Endometrial microvascular endothelial cells (primary cell): ENCODE data around the gene GCA. TPM values are rescaled to one million over a fixed set of nuclear protein-coding genes. Genes with fewer than 3 reads are reported as not detected.

ENCODE experiments used
- in situ Hi-C: cut with HindIII; loops from 2 replicates; pipeline ENCODE4 v1.10.0; 2017; ENCODE audit warnings: low sequenced_read_pairs, low pct_unique_long_range_greater_than_20kb; ENCODE audit errors: inconsistent ontology term
- total RNA-seq: library from RNA; depleted of rRNA; stranded (reverse); fragments of >200 nt; gene quantifications from one replicate; pipeline ENCODE4 v1.2.3, GENCODE V29; 2015; ENCODE audit errors: inconsistent ontology term

The GCA gene
- total RNA-seq, 1 donor from 2014 or later, result 9.8 TPM

GRCh38 chr2:162327134-162327769, 16.7 kb upstream of the GCA start:
- in situ Hi-C loops, result no loop called here

DNA sequence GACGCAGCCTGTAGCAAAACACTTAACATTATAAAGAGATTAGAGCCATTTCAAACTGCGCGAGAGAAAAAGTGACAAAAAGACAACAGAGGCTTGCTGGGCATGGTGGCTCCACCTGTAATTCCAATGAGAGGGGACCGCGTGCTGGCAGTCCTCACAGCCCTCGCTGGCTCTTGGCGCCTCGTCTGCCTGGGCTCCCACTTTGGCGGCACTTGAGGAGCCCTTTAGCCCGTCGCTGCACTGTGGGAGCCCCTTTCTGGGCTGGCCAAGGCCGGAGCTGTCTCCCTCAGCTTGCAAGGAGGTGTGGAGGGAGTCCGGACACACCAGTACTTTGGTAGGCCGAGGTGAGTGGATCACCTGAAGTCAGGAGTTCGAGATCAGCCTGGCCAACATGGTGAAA, 16.1 kb upstream of the GCA start:
- in situ Hi-C loops, result no loop called here

DNA sequence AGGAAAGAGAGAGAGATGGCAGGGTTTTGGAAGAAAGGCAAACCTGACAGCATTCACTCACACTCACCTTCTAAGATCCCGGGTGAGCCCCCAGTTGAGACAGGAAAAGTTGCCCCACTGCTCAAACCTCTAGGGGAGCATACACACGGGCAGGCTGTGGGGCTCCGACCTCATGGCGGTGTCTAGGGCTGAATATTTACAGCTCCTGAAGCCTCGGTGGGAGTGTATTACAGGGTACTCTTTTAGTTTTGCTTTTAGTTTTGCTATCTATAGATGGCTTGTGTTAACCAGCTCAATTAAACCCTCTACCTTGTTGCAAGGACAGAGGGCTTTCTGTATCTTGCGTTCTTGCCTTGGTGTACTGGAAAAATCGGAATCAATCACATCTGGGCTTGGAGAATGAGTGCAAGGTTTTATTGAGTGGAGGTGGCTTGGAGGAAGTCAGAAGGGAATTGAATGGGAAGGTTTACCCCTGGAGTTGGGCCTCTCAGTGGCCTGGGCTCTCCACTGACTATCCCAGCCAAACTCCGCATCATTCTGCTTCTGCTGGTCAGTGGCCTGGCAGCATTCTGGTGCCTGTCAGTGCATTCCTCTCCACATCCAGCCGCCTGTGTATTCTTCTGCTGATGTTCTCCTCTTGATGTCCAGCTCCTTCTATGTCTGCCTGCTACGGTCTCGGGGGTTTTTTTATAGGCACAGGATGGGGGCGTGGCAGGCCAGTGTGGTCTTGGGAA, 15.3 kb upstream of the GCA start:
- in situ Hi-C loops, result no loop called here

DNA sequence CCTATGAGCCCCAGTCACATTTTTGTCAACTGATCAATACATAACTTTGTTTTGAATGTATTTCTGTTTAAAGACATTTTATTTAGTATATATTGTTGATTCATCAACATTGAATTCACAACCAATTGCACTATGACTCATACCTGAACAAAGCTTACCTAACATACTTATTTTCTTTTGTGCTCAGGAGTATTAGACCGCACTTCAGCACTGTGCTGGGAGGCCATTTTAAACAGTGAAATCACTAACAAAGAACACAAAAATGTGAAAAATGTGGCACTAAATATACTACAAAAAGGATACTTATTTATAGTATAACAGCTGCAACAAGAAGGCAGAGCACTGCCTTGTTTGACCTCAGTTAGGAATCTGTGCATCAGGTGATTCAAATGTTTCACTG, 13.1 kb upstream of the GCA start:
- in situ Hi-C loops, result no loop called here

- in situ Hi-C loops, result no loop called here
Measured at GRCh38 chr2:162333968-162334367, 10.0 kb upstream of the GCA start.

DNA sequence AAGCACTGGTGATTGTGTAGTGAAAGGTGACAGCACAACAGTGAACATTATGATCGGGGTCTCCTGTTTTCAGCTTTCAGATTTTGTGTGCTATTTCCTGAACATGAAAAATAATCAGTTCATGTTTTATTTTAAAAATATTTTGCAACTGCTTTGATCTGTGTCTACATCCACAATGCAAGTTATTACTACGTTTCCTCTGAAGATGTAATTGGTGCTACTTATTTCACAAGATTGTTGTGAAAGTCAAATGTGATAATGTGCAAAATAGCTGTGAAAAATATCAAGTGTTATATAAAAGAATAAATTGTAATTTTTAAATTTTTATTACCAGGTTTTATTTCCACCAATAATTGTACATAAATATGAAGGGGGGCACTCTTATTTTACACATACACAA, 6.1 kb upstream of the GCA start:
- in situ Hi-C loops, result no loop called here

DNA sequence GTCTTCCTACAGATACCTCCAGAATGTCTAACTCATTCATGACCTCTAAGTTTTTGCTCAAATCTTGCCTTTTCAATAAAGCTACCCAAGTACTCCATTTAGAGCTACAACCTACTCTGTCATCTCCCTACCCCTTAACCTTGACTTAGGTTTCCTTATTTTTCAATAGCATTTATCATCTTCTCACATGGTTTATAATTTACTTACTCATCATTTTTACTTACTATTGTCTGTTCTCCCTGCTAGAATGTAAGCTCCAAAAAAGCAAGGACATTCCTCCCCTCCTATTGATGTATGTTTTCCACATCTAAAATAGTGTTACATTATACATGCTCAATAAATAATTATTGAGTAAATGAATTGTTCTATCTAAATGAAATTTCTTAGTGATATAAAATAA, 3.1 kb upstream of the GCA start:
- in situ Hi-C loops, result no loop called here

GRCh38 chr2:162342321-162342720, 1.6 kb upstream of the GCA start:
- in situ Hi-C loops, result no loop called here

GRCh38 chr2:162342841-162343240, 1.1 kb upstream of the GCA start:
- in situ Hi-C loops, result no loop called here

GRCh38 chr2:162343492-162343823, 474 bp upstream of the GCA start:
- in situ Hi-C loops, result no loop called here

- in situ Hi-C loops, result no loop called here
Measured at GRCh38 chr2:162344617-162344950, 652 bp downstream of the GCA start.

- in situ Hi-C loops, result no loop called here
Measured at GRCh38 chr2:162365392-162365791, 21.5 kb downstream of the GCA start.

DNA sequence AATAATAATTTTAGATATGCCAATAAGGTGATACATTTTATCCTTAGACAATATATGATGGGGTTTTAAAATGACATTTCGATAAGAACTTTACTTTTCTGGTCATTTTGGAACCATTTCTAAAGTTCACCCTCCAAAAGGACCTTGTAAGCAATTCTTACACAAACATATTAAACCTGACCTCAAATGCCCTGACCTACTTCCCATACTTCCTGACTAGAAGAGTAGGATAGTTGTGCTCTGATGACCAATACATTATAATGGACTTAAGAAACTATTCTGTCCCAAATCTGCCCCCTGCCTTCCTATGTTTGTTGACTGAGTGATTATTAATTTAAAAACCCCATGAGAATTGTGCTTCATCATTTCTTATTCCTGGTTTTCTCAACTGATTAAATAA, 24.6 kb downstream of the GCA start:
- in situ Hi-C loops, result no loop called here

- in situ Hi-C loops, result no loop called here
Measured at GRCh38 chr2:162369551-162369950, 25.6 kb downstream of the GCA start.

DNA sequence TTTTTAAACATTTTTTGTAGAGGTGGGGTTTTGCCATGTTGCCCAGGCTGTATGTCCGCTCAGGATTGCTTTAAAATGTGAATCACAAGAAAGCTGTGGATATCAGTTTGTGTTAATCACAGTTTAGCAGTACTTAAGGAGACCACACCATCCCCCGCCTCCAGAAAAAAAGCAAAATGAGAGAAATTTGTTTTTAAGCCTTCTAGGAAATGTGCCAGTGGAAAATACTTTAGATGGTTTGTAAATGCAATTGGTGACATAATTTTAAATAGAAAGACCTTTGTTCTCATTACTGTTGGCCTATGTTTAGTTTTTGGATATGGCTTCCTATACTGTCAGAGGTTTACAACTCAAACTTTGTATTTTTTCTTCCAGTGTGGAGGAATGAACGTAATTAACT, 27.0 kb downstream of the GCA start:
- in situ Hi-C loops, result no loop called here

DNA sequence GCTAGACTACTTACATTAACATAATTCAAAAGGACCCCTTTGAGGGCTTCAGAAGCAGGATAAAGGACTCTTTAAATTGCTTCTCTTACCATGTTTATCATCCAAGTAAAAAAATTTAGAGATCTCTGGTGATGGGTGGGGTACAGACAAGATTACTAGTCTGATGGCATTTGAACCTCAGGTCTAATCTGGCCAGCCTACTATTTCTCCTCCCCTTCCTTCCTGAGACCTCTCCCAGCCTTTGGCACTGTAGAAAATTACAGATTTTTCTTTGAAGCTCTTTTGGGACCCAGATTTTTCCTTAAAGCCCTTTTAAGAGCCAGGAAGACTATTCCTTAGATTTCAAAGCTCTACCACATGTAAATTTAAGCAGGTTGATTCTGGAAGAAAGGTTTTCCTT, 28.9 kb downstream of the GCA start:
- in situ Hi-C loops, result no loop called here

DNA sequence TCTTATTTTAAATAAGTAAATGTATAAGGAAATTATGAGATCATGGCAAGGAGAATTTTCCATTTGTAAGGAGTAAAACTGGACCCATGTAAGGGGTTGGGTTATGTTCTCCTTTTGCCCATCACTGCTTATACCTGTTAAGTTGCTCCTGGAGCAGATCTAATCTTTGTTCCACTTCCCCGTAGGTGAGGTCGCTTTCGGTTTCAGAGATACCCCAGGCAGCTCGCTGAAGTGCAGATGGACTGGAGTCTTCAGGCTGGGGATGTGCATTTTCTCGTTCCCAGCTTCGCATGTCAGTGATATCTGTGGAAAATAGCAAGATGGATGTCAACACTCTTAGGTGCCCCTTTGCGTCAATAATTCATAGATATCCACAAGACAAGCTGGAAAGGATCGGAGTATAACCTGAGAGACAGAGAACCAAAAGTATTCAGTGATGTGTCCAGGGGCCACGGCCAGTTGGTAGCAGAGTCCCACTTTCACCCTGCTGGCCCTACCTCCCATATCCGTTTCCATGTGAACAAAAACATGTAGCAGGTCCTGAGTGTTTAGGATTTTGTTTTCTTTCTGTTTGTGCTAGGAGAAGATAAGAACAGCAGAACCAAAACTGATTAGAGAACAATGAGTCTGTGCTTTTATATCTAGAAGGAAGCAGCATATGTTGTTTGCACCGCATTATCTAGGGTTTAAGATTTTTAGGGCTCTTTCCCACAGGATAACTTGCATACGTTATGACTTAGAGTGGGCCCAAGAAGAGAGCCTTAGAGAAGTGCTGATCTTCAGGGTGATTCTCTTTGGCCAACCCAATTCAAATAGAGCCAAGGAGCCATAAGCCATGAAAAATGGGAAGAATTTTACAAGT, 36.0 kb downstream of the GCA start:
- in situ Hi-C loops, result no loop called here

GRCh38 chr2:162381851-162382250, 37.9 kb downstream of the GCA start:
- in situ Hi-C loops, result no loop called here

DNA sequence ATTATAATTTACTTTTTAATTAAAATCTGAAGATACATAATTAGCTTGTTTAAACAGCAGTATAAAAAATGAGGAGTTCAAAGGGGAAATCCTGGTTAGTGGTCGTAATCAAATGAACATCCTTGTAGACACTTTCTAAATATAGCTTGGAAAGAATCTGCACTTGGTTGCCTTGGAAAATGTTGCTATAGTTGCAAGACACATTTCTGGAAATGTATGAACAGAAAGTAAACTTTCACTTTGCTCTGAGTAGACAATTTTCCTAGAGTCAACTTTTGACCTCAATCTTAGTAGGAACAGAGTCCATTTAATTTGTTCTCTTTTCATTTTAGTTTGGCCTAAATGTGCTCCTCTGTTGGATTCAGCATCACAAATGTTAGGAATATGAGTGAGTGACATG, 38.3 kb downstream of the GCA start:
- in situ Hi-C loops, result no loop called here

DNA sequence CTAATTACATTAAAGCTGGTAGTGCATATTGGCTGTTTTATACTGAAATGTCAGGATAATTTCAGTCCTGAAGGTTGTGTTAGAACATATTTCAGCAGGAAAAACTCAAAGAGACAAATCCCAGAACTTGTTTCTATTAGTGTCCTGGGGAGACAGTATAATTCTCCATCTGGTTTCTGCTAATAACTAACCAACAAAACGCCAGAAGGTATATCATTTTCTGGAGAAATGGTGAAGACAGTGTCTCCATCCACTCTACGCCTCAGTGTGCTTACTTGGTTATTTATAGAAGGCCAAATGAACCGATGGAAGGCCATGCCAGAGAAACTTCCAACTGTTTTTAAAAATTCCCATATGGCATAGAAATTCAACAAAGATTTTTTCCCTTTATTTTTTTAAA, 41.6 kb downstream of the GCA start:
- in situ Hi-C loops, result no loop called here
